ENCODE data around the gene AREL1. TPM values are rescaled to one million over a fixed set of nuclear protein-coding genes. Genes with fewer than 3 reads are reported as not detected.

Gene AREL1
- total RNA-seq, 3 donors from 2014 or later: 17.0 to 24.3 (median 24.0) TPM

DNA sequence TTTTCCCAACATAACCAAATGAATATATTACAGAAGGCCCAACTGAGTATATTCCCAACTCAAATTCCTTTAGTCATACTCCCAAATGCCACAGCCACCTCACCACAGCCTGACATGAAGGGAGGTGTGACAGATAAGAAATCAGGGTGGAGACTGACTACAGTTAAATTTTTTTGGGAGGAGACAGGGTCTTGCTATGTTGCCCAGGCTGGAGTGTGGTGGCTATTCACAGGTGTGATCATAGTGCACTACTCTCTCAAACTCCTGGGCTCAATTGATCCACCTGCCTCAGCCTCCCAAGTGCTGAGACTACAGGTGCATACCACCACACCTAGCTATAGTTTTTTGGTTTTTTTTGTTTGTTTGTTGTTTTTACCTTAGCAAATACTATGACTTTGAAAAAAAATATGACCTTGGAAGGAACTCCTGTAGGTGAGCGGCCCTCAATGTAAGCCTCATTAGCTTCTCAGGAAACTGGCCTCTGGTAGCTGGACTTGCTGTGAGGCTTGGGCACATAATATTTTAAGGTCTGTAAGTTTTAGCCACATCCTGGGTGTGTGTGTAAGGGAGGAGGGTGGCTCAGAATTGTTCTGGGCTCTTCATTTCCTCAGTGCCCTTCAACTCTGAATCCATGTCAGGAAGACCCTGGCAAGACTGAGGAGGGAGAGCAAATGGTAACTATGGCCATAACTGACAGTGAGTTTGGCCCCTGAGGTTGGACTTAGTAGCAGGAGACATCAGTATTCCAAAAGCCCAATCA lies 61.8 kb downstream of the AREL1 start:
- H3K27me3 ChIP-seq: no peaks in the 10 kb centered on the region
- H3K36me3 ChIP-seq: no peaks in the 10 kb centered on the region
- no peaks in the 10 kb centered on the region for H3K9me3 ChIP-seq
- intact Hi-C loops (cut with DNase I; ENCODE audit: low total_unique reads): no loop called here
- no peak for TF ChIP-seq POLR2A (IDR thresholded peaks at IDR 0.05)
- no peak overlapping the region for H3K27ac ChIP-seq
- peaks cover 0 to 14% of the 10 kb centered on the region in 2 donors for H3K4me1 ChIP-seq
- no peak for DNase-seq (ENCODE audit: low spot score in 2 of 2)
- no peak overlapping the region for H3K4me3 ChIP-seq

GRCh38 chr14:74649673-74650072 lies 63.2 kb downstream of the AREL1 start:
- TF ChIP-seq, protein P1, sequence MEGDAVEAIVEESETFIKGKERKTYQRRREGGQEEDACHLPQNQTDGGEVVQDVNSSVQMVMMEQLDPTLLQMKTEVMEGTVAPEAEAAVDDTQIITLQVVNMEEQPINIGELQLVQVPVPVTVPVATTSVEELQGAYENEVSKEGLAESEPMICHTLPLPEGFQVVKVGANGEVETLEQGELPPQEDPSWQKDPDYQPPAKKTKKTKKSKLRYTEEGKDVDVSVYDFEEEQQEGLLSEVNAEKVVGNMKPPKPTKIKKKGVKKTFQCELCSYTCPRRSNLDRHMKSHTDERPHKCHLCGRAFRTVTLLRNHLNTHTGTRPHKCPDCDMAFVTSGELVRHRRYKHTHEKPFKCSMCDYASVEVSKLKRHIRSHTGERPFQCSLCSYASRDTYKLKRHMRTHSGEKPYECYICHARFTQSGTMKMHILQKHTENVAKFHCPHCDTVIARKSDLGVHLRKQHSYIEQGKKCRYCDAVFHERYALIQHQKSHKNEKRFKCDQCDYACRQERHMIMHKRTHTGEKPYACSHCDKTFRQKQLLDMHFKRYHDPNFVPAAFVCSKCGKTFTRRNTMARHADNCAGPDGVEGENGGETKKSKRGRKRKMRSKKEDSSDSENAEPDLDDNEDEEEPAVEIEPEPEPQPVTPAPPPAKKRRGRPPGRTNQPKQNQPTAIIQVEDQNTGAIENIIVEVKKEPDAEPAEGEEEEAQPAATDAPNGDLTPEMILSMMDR (IDR thresholded peaks at IDR 0.05): no peak
- no peak for TF ChIP-seq POLR2A (IDR thresholded peaks at IDR 0.05)
- TF ChIP-seq POLR2AphosphoS5 (IDR thresholded peaks at IDR 0.05): no peak
- Histone ChIP-seq H3K36me3 (no peaks in the 10 kb centered on the region), H3K27ac (peak overlapping the region; percentile 50 to 64), H3K4me3 (no peak overlapping the region), H3K4me1 (peaks cover 0 to 9% of the 10 kb centered on the region in 2 donors), H3K9me3 (no peaks in the 10 kb centered on the region), H3K27me3 (no peaks in the 10 kb centered on the region)
- DNase-seq (ENCODE audit: low spot score in 2 of 2): no peak
- intact Hi-C loops (cut with DNase I; ENCODE audit: low total_unique reads): no loop called here

DNA sequence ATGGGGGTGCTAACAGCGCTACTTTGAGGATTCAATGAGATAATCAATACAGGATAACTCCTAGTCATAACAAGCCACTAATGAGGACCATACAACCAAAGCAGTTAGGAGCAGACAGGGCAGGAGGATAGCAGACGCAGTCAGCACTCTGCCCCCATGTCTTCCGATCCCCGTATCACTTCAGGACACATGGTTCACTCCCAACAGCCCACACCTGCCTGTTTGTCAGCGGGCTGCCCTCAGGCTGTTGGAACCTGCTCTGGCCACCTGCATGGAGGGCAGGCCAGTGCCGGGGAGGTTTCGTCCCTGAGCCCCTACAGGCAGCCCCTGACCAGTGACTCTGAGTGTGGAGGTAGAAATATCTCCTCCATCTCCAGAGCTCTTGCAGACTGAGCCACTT lies 63.7 kb downstream of the AREL1 start:
- H3K27ac ChIP-seq: peak overlapping the region; percentile 50 to 64
- H3K4me3 ChIP-seq: no peak overlapping the region
- peaks cover 0 to 9% of the 10 kb centered on the region in 2 donors for H3K4me1 ChIP-seq
- DNase-seq (ENCODE audit: low spot score in 2 of 2): no peak
- no peaks in the 10 kb centered on the region for H3K36me3 ChIP-seq
- intact Hi-C loops (cut with DNase I; ENCODE audit: low total_unique reads): no loop called here
- H3K9me3 ChIP-seq: no peaks in the 10 kb centered on the region
- no peaks in the 10 kb centered on the region for H3K27me3 ChIP-seq
- TF ChIP-seq, protein P1 (IDR thresholded peaks at IDR 0.05): no peak
- TF ChIP-seq POLR2AphosphoS5 (IDR thresholded peaks at IDR 0.05): no peak
- no peak for TF ChIP-seq POLR2A (IDR thresholded peaks at IDR 0.05)

DNA sequence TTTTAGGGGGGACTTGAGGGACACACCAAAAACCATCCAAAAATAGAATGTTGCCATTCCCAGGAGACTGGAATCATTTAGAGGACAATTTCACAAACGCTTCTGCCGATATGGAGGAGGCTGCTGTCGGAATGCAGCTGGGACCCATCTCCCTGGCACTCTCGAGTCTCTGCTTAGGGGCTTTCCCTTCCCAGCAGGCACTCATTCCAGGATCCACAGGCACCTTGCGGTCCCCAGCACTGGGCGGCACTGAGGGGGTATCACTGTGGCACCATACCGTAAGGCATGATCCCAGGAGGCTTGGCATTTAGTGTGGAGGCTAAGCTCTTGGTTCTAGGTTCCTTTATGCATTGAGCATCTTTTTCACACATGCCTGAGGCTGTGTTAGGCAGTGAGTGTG lies 64.3 kb downstream of the AREL1 start:
- Histone ChIP-seq H3K36me3 (no peaks in the 10 kb centered on the region), H3K27ac (peak overlapping the region; percentile 41 to 50), H3K4me1 (peaks cover 0 to 9% of the 10 kb centered on the region in 2 donors), H3K27me3 (no peaks in the 10 kb centered on the region), H3K4me3 (no peak overlapping the region), H3K9me3 (no peaks in the 10 kb centered on the region)
- intact Hi-C loops (cut with DNase I; ENCODE audit: low total_unique reads): no loop called here
- TF ChIP-seq POLR2A (IDR thresholded peaks at IDR 0.05): no peak
- TF ChIP-seq, protein P1 (IDR thresholded peaks at IDR 0.05): no peak
- no peak for TF ChIP-seq POLR2AphosphoS5 (IDR thresholded peaks at IDR 0.05)
- no peak for DNase-seq (ENCODE audit: low spot score in 2 of 2)

GRCh38 chr14:74647678-74648461 lies 65.0 kb downstream of the AREL1 start:
- peak in 1 of 2 donors; percentile 62 for DNase-seq (ENCODE audit: low spot score in 2 of 2)
- TF ChIP-seq POLR2A (IDR thresholded peaks at IDR 0.05): no peak
- no peak for TF ChIP-seq POLR2AphosphoS5 (IDR thresholded peaks at IDR 0.05)
- TF ChIP-seq, protein P1 (IDR thresholded peaks at IDR 0.05): no peak
- peak overlapping the region; percentile 41 to 50 for H3K27ac ChIP-seq
- peaks cover 0 to 9% of the 10 kb centered on the region in 2 donors for H3K4me1 ChIP-seq
- no peak overlapping the region for H3K4me3 ChIP-seq
- H3K9me3 ChIP-seq: no peaks in the 10 kb centered on the region
- H3K27me3 ChIP-seq: no peaks in the 10 kb centered on the region
- H3K36me3 ChIP-seq: no peaks in the 10 kb centered on the region
- intact Hi-C loops (cut with DNase I; ENCODE audit: low total_unique reads): no loop called here

All from breast epithelium (tissue), 4 donors.